Superior temporal gyrus (tissue), 1 donor: ENCODE measurements around the gene NRL.
"Not testable (repeated sequence)": the region's sequence is repeated elsewhere in the genome, so short reads cannot be mapped to it uniquely, and the experiment has no call there.

Source experiments
- DNase-seq: peaks from one replicate; pipeline ENCODE4 v3.0.0-alpha.2; 2016; ENCODE audit errors: extremely low spot score

NRL gene

DNA sequence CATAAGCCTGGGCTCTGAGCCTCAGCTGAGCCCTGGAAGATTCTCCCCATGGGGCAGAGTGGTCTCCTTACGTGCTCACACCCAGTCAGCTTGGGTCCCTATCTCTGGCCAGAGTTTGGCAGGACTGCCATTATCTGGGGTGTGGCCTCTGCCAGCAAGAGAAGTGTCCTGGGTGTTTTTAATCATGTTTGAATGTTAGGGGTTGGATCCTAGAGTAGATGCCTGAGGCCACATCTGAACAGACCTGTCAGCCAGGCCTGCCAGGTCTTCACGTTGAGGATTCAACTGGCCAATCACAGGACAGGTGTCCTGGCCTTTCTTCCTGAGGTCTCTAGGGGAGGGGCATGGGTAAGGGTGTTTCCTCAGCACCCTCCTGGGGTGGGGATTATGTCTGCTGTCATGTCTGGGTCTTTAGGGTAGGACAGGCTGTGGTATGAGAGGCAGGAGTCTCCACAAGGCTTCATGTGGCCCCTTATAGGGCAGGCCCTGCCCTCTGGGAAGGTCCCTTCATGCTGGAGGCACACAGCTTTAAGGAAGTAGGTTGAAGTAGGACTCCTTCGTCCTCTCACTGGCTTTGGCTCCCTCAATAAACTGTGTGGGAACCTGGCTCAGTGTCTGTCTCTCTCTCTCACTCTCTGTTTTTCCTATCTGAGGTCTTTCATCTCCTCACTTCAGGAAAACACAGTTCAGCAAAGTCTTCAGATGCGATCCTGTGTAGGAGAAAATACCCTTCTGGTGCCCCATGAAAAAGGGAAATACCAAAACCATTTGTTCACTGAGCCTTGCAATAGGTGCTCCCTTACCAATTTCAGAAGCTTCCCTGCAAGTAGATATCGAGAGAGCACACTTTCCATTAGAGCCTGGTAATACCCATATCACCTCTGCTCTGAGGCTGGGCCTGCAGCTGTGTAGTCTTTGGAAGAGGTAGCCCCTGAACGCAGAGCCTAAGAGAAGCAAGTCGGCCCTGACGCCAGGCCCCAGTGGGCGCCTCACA lies 9.0 kb upstream of the NRL start:
- no peak for DNase-seq

DNA sequence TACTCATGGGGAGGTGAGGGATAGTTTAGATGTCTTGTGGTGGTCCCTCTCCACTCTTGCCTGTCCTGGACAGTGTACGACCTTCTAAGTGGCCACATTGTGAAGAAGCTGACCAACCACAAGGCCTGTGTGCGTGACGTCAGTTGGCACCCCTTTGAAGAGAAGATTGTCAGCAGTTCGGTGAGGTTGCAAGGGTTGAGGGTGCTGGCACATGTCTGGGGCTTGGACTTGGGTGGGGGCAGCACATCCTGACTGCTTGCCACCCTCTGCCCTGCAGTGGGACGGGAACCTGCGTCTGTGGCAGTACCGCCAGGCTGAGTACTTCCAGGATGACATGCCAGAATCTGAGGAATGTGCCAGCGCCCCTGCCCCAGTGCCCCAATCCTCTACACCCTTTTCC lies 8.1 kb upstream of the NRL start:
- no peak for DNase-seq

DNA sequence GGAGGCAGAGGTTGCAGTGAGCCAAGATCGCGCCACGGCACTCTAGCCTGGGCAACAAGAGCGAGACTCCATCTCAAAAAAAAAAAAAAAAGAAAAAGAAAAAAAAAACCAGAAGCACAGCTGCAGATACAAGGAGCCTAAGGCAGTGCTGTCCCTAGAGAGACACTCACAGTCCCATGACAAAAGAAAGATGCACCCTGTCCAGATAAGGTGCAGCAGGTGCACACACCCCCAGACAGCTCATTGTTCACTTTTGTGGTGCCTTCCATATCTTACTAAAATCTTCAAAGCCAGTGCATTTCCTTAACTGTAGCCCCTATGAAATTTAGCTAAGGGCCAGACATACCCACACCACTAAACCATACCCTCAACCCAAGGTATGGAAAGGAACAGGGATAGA lies 7.7 kb upstream of the NRL start:
- no peak for DNase-seq

DNA sequence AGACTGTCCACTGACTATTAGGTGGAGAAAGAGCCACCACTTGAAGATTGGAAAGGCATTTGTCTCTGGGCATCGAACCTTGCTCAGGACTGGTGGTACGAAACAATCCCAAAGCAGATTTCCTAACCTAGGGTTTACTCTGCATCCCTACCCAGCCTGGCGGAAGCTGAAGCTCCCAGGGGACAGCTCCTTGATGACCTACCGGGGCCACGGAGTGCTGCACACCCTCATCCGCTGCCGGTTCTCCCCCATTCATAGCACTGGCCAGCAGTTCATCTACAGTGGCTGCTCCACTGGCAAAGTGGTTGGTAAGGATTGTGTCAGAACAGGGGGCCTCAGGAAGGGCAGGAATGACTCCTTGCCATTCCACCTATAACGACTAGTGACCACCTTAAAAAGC lies 6.5 kb upstream of the NRL start:
- DNase-seq = no peak

DNA sequence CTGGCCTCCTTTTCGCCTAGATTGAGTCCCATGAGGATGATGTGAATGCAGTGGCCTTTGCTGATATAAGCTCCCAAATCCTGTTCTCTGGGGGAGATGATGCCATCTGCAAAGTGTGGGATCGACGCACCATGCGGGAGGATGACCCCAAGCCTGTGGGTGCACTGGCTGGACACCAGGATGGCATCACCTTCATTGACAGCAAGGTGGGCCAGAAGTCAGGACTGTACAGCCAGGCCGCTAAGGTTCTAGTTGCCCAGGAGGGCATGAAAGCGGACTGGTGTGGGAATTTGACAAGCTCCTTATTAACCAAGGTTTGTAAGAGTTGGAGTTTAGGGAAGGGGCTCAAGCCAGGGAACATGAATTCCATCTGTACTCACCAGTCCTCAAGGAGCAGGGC lies 4.9 kb upstream of the NRL start:
- no peak for DNase-seq

DNA sequence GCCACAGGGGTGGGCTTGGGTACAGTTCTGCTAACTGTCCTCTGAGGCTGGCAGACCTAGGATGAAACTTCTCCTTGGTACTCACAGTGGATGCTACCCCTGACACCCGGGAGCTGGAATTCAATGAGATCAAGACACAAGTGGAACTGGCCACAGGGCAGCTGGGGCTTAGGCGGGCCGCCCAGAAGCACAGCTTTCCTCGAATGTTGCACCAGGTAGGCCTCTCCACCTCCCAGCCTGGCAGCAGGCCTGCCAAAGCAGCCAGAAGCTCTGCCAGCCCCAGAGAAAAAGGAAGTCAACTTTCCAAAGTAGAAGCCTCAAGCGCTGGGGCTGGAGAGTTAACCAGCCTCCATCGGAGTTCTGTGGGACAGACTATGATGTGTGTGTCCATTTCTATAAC lies 2.4 kb upstream of the NRL start:
- DNase-seq = no peak

DNA sequence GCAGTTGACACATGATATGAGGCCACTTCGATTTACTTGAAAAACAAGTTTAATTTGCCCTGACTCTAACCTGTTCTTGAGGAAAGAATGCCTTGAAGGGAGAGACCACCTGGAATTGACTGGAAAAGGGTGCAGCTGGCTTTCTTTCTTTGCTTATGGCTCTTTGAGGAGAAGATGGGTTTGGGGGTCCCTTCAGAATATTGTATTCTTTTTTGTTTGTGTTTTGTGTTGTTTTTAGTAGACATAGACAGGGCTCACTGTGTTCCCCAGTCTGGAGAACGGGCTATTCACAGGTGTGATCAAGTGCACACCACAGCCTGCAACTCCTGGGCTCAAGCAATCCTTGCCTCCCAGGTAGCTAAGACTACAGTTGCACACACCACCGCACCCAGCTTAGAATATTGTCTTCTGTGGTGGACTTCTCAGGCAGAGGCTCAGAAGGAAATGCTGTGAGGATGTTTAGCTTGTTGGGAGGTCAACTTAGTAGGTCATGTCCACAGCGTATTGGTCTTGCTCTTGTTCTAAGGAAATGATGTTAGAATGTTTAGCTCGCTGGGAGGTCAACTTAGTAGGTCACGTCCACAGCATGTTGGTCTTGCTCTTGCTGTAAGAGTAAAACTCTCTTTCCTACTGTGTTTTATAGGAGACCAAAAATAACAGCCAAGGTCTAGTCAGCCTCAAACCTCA lies 1.5 kb upstream of the NRL start:
- DNase-seq = no peak

DNA sequence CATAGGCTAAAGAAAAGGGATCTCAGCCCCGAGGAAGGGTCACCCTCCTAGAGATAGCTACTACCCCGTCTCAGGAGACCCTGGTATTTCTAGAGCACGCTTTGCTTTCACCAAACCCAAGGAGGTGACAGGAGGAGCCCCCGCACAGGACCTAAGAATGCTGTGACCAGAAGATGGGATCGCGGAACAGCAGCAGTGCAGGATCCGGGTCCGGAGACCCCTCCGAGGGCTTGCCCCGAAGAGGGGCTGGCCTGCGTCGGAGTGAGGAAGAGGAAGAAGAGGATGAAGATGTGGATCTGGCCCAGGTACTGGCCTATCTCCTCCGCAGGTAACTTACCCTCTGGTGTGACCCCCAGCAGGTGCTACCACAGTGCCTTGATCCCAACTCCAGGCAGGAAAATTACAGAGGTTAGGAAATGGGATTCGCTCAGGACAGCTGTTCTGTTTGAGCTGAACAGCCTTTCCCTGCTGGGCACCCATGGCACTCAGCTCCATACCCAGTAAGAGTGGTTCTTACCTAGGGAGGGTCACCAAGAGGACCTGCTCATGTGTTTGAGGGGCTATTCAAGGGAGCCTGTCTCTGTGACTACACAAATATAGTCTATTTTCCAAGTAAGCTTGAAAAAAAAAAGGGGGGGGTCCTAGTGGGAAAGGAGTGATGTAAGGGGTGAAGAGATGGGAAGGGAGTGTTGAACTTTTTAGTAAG lies 826 bp upstream of the NRL start:
- no peak for DNase-seq

DNA sequence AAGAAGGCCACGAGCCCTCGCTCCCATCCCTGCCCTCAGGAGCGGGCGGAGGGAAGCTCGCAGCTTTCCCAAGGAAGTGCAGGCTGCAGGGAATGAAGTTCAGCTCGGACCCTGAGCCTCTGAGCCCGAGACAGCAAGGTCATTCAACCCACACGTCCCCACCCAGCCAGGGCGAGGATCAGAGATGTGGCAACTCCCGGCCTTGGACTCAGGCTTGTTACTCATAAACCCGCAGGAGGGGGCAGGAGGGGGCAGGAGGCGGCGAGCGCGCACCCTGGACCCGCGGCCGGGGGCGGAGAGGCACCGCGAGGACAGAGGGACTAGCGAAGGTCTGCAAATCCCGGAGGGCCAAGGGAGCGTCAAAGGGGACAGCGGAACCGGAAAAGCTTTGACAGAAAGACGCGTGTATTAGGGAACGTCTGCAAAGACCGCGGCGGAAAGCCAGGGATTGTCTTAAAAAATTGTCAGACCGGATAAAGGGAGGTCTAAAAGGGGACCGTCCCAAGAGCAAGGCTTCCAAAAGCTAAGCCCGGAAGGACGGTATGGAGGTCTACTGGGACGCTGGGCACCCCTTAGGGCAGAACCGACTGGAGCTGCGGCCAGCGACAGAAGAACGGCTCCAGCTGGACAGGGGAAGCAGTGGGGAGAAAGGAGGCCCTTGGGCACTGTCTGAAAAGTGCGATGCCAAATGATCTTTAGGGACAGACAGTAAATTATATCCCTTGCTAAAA lies 783 bp downstream of the NRL start:
- peak; percentile 43 for DNase-seq

DNA sequence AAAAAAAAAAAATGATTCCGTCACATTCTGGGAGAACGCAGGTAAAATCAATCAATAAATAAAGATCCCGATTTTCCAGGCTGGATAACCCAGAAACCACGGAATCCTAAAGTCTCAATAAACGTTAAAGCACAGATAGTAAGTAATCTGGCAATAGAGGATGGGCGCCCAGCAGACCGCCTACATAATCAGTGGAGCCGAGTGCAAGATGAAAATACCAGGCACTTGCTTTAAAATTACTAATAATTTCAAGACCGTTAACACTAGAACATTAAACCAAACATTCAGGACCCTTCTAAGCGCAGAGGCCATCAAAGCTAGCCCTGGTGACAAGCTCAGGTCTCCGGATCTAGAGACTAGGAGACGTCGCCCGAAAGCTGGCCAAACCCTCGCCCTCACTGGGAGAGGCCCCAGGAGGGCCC lies 1.4 kb downstream of the NRL start:
- DNase-seq = no peak

DNA sequence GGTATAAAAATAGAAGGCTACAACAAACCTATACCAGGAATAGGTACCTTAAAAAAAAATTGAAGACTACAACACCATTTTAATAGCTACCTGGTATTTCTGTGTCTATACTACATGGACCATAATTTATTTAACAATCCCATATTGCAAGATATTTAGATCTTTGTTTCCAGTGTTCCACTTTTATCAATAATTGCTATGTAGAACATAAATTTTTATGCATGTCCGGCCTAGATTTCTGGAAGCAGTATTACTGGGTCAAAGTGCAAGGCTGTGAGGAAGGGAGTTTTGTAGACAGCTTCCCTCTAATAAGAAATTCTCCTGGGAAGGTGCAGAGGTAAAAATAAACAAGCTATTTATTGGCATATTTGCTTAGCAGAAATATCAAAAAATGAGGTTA lies 4.2 kb downstream of the NRL start:
- no peak for DNase-seq

DNA sequence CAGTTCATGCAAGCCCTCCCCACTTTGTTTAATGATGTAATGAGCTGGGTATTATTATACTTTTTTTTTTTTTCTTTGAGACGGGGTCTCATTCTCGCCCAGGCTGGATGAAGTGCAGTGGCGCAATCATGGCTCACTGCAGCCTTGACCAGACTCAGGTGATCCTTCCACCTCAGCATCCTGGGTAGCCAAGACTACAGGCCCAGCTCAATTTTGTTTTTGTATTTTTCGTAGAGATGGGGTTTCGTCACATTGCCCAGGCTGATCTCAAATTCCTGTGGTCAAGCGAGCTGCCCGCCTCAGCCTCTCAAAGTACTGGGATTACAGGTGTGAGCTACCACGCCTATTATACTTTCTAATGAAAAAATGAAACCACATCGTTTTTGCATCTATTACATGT lies 4.7 kb downstream of the NRL start:
- no peak for DNase-seq

DNA sequence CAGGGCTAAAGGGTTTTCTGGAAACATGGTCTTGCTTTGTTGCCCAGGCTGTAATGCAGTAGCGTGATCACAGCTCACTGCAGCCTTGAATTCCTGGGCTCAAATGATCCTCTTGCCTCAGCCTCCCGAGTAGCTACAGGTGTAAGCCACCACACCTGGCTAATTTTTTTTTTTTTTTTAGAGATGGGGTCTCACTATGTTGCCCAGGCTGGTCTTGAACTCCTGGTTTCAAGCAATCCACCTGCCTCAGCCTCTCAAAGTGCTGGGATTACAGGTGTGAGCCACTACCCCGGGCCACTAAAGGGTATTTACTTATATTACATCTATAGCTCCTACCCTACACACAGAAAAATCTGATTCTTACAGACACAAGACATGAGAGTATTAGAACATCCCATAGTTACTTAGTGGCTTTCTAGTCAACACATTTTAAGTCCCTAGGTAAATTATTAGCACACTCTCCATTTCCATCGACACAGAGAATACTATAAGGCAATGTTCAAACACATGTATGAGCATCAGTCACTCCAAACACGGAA lies 6.3 kb downstream of the NRL start:
- no peak for DNase-seq

DNA sequence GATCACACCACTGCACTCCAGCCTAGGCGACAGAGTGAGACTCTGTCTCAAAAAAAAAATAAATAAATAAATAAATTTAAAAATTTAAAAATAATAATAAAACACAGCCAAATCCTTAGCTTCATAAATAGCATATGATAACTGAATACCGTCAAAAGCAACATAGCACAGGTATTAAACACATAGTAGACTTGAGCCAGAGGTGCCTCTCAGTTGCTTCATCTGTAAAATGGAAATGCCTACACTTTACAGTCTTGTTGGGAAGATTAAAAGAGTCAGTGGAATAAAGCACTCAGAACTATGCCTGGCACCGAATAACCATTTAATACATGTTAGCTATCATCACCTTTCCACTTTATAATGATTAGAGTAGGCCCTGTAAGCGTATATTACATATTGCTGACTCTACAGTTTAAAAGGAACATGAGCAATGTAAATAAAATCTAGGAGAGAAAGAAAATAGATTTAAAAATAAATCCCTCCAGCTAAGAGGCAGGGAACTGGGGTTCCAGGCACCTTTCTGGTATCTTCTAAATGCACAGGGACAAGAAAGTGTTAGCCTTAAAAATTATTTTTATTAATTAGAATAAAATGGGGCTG lies 8.0 kb downstream of the NRL start:
- DNase-seq = no peak

DNA sequence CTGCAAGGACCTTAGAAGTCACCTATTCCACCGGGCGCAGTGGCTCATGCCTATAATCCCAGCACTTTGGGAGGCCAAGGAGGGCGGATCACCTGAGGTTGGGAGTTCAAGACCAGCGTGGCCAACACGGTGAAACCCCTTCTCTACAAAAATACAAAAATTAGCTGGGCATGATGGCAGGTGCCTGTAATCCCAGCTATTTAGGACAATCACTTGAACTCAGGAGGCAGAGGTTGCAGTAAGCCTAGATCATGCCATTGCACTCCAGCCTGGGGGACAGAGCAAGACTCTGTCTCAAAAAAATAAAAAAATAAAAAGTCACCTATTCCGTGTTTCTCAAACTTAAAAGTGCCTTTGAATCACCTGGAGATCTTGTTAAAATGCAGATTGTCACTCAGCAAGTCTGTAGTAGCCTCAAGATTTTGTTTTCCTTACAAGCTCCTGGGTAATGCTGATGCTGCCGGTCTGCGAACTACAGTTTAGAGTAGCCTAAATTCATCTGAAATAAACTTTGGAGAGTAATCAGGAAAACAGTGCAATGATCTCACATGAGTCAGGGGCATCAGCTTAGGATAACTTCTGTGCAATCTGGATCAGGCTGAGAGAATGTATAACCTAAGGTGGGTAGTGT lies 9.0 kb downstream of the NRL start:
- not testable (repeated sequence) for DNase-seq

DNA sequence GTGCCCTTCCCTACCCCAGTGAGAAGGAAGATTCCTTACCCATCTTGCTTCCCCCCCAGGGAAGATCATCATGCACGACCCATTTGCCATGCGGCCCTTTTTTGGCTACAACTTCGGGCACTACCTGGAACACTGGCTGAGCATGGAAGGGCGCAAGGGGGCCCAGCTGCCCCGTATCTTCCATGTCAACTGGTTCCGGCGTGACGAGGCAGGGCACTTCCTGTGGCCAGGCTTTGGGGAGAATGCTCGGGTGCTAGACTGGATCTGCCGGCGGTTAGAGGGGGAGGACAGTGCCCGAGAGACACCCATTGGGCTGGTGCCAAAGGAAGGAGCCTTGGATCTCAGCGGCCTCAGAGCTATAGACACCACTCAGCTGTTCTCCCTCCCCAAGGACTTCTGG lies 11.3 kb downstream of the NRL start:
- no peak for DNase-seq

DNA sequence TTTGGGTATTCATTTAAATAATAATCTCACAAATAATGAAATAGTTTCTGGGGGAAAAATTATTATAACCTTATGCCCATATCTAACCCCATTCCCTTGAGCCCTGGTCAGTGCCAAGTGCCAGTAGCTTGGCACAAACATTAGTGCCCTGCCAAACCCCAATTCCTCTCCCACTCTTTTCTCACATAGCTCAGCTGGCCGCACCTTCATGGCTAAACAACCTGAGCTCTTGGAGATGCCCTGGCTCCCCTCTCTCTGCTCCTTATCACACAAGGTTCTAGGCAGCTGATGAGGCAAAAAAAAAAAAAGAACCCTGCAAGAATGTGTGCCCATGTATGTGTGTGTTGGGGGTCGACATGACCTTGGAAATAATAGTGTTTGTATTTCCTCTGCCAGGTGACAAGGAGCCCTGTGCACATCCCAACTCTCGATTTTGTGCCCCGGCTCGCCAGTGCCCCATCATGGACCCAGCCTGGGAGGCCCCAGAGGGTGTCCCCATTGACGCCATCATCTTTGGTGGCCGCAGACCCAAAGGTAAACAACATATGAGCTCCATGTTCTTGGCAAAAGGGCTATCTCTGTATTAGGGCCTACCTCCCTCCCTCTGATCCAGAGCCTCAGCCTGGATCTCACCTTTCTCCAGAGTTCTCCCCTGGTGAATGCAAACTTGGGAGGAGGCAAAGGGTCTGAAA lies 12.2 kb downstream of the NRL start:
- DNase-seq = no peak

DNA sequence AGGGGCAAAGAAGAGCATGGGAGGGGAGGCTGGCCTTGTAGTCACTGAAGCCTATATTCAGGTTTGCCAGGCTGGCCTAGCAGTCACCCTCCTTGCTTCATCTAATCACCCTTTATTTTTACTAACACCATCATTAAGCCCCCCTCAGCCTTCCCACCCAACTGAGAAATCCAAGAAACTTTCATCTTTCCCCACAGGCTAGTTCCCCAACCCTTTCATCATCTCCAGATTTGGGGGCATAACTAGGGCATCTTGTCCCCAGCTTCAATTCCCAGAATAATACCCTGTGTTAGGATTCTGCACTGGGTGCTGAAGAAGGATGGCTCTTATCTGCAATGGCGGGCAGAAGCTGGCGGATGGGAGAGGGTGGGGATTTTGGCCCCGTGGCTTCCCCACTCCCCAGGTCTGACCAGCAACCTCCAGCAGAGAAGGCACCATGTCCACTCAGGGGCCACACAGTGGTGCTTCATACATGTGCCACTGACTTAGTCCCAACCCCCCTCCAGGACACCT lies 13.7 kb downstream of the NRL start:
- no peak for DNase-seq

DNA sequence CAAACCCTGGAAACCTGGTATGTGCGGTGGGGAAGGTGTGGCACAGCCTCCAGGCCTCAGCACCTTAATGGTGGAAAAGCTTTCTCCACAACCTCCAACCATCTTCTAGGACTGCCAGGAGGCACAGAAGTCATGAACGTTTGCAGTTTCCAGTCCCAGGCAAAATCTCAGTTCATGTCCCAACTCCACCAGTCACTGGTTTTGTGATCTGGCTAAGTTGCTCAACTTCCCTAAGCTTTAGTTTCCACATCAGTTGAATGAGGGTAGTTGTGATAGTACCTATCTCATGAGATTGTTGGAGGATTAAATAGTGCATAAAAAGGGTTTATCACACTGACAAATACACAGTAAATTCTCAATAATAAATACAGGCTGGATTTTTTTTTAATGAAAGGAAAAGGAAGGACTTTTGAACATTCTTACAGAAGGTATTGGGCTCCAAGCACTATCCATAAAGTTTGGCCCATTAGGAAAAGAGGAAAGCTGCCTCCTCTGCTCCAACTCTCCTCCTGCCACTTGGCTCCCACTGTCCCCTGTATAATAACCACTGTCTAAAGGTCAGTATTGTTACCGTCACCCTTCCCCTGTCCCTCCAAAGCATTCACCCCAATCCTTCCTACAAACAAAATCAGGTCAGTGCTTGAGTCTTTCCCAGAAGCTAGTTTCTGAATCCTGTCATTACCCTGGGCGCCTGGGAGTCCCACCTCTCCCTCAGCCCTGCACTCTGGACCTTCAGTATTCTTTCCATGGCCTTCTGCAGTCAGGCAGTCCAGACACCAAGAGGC lies 14.4 kb downstream of the NRL start:
- no peak for DNase-seq
